GM21786 (cell line): ENCODE measurements around the gene NUMB.

Experiments
- ATAC-seq: cut with Tn5 transposase; IDR thresholded peaks from one replicate; pipeline ENCODE4 v1.9.1; 2021; ENCODE audit not compliant: unreplicated experiment

Gene NUMB

DNA sequence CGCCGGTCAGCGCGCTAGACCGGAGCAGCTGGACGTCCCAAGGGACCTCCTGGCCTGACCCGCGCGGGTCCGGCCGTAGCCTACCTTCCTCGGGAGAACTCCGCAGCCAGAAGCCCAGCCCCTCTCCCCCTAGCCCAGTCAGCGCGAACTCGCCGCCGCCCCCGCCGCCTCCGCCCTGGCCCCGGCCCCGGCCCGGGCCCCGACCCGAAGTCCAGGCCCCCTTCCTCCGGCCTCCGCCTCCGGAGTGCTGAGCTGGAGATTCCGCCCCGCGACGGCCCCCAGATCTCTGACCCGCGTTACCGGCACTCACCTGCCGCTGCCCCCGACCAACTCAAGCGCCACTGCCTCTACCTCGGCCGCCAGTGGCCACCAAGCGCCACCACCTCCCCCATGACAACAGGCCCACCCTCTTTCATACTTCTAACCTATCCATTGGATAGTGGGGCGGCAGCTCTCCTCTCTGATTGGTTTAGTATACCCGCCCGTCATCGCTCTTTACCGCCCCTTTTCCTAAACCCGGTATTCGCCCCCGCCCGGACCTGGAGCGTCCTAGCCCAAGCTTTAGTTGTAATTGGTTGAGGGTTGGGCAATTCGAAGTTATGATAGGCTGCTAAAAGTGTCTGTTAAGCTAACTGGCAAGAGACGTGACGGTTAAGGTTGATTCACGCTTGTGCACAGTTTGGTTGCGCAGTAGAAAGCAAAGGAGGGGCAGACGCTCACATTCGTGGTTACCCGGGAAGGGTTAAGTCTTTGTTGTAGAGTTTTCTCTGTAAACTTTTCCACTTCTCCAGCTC, at the start of gene NUMB:
NUMB (minus strand) TSS at position 364 of the 794 bp plus-strand sequence. CDS start 102,795 bp downstream, outside the sequence.
- peak; percentile 95 for ATAC-seq

DNA sequence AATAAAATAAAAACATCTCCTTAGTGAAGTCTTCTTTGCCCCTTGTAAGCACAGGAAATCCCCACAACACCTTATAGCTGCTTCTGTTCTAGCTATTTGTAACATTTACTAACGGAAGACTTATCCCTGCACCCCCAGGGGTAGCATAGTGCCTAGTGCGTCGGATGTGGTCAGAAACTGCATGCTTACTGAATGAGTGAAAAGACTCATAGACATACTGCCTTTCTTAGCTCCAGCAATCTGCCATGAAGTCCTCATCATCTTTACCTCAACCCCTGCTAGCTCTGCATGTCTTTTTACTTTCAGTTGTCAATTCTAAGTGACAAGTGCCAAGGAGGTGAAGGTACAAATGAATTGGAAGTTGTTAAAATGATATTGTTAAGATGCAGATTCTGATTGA, 45.3 kb upstream of the NUMB start:
- no peak for ATAC-seq

DNA sequence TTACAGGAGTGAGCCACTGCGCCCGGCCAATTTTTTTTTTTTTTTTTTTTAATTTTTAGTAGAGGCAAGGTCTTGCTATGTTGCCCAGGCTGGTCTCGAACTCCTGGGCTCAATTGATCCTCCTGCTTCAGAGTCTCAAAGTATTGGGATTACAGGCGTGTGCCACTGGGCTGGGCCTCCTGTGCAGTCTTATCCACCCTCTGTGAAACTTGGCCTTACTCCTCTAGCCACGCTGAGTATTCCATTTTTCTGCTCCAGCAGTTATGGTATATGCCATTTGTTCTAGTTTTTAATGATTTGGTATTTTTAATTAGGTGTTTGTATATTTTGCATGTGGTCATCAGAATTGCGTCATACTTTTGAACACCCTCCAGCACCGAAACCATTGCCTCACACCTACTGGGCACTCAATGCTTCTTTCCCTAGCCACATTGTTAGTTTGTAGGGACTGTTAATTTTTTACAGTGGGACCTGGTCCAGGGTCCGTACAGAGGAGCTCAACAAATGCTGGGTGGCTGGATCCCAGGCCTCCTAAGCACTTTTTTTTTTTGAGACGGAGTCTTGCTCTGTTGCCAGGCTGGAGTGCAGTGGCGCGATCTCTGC, 43.8 kb upstream of the NUMB start:
- ATAC-seq: no peak

DNA sequence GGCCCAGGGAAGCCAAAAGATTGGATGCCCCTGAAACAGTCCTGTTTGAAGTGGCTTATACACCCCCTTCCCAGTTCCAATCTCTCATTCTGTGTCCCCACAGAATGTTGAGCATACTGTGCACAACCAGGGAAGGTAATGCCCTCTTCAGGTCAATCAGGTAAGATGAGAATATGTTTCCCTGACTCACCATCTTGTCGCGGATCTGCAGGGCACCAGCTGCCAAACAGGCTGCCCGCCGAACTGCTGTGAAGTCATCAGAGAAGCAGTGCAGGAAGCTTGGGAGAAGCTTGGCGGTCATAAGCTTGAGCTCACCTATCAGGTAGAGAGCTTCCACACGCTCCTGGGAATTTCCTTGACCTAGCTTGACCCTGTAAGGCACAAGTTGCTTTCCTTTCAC, 42.0 kb upstream of the NUMB start:
- ATAC-seq: no peak

DNA sequence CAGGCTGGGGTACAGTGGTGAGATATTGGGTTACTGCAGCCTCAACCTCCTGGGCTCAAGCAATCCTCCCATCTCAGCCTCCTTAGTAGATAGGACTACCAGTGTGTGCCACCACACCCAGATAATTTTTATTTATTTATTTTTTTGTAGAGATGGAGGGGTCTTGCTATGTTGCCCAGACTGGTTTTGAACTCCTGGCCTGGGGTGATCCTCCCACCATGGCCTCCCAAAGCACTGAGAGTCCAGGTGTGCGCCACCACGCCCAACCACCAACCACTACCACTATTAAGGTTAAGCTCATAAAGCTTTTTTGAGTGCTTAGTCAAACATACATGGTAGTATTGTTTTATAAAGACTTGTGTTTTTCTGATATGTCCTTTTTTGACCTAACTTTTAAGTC, 36.2 kb upstream of the NUMB start:
- ATAC-seq: no peak

DNA sequence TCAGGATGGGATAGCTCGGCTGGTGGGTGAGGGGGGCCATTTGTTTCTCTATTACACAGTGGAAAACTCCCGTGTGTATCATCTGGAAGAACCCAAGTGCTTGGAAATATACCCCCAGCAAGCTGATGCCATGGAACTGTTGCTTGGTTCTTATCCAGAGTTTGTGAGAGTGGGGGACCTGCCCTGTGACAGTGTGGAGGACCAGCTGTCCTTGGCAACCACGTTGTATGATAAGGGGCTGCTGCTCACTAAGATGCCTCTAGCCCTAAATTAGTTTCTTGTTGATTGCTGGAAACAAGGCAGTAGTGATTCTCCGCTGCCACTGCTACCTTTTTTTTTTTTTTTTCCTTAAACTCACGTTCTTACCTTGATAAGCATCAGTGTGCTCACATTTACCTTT, 34.3 kb upstream of the NUMB start:
- no peak for ATAC-seq

DNA sequence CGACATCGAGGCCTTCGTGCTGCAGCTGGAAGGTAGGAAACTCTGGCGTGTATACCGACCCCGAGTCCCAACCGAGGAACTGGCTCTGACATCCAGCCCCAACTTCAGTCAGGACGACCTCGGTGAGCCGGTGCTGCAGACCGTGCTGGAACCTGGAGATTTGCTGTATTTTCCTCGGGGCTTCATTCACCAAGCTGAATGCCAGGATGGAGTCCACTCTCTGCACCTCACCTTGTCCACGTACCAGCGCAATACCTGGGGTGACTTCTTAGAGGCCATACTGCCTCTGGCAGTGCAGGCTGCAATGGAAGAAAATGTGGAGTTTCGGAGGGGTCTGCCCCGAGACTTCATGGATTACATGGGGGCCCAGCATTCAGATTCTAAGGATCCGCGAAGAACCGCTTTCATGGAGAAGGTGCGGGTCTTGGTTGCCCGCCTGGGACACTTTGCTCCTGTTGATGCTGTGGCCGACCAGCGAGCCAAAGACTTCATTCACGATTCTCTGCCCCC, 33.8 kb upstream of the NUMB start:
- no peak for ATAC-seq

DNA sequence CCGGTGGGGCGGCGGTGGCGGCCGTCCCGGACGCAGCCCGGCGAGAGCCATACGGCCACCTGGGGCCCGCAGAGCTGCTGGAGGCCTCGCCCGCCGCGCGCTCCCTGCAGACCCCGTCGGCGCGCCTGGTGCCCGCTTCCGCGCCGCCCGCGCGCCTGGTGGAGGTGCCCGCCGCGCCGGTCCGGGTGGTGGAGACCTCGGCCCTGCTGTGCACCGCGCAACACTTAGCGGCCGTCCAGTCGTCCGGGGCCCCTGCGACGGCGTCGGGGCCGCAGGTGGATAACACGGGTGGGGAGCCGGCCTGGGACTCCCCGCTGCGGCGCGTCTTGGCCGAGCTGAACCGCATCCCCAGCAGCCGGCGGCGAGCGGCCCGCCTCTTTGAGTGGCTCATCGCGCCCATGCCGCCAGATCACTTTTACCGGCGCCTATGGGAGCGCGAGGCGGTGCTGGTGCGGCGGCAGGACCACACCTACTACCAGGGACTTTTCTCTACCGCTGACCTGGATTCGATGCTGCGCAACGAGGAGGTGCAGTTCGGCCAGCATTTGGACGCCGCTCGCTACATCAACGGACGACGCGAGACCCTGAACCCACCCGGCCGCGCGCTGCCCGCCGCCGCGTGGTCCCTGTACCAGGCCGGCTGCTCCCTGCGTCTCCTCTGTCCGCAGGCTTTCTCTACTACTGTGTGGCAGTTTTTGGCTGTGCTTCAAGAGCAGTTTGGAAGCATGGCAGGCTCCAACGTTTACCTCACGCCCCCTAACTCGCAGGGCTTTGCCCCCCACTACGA, 33.1 kb upstream of the NUMB start:
- peak; percentile 56 for ATAC-seq

DNA sequence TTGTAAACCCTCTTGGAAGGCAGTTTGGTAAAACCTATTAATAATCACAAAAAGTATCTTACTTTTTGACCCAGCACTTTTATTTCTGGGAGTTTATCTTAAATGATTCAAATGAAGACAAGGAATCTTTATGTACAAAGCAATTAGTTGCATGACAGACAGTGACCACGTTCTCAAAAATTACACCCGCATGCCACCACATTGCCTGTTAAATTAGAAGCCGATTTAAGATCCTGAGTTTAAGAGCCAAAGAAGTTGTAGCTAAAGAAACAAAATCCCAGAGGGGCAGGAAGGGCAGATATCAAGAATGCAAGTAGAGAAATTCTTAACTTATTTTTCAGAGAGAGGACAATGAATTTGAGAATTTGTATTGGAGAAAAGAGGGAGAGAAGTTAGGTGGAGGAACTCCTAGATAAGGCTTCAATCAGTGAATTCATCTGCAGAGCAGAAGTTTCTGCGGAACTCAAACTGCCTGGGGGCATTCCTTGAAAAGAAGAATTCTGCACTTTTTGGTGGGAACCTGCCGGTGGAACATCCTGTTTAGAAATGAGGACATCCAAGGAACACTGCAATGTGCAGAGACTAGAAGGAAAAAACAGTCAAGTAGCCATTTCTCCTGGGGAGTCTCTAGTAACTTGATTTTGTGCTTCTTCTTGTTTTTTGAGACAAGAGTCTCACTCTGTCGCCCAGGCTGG, 31.3 kb upstream of the NUMB start:
- ATAC-seq: no peak

DNA sequence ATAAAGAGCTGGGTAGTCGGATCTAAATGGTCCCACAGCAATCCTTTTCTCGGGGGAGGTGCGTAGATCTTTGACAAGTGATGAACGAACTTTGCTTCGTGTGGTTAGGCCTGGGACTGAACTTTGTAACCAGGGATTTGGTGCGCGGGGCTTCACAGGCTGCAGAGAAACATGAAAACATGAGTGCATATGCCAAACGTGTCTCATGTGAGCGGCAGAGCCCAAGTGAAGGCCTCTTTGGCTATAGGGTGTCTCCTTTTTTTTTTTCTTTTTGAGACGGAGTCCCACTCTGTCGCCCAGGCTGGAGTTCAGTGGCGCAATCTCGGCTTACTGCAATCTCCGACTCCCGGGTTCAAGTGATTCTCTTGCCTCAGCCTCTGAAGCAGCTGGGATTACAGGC, 20.3 kb upstream of the NUMB start:
- no peak for ATAC-seq

DNA sequence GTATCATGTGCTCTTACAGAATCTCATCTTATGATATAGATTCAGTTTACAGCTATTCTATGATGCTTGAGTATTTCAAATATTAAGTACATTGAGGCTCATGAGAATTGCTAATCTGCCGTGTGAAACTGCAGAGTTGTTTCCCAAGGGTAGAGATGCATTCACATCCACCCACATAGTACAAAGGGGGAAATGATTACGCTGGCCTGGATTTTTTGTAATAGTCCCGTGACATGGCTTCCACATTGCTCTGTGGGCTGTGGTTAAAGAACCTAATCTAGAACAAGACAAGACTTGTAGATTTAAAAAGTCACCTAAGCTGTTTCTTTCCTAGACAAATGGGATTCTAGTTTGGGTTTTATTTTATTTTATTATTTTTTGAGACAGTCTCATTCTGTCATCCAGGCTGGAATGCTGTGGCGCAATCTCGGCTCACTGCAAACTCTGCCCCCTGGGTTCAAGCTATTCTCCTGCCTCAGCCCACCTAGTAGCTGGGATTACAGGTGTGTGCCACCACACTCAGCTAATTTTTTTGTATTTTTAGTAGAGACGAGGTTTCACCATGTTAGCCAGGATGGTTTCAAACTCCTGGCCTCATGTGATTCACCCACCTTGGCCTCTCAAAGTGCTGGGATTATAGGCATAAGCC, 19.4 kb upstream of the NUMB start:
- no peak for ATAC-seq

DNA sequence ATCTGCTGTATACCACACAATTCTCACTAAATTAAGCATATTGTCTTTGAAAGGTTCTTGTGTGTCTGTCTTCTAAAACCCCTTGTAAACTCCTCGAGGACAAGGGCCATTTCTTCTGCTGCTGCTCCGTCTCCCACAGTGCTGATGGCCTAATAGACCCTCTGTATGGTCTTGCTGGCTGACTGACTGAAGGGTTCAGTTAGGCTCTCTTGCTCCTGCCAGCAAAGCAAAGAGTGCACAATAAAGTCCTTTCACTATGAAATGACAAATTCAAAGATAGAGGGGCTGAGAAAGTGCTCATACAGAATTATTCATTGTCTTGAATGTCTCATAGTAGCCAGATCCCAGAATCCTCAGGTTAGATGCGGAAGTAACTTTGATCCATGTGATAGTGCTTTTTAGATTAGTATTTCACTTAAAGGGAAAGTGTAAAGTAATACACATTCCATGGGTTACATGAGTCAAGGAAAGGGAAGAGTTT, 18.1 kb upstream of the NUMB start:
- no peak for ATAC-seq

DNA sequence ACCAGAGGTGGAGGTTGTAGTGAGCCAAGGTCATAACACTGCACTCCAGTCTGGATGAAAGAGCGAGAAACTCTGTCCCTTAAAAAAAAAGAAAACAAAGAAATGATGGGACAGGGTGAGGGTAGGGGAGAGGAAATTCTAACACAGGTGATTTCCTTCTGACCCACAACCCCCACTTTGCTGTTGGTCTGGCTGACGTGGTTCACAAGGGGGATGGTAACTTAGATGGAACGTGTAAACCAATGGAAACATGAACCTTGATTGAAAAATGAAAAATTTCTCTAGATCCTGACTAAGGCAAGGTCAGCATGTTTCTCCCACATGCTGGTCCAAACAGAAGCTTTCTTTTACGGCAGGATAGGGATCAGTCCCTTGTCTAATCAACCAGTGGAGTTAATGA, 16.6 kb upstream of the NUMB start:
- ATAC-seq: no peak

DNA sequence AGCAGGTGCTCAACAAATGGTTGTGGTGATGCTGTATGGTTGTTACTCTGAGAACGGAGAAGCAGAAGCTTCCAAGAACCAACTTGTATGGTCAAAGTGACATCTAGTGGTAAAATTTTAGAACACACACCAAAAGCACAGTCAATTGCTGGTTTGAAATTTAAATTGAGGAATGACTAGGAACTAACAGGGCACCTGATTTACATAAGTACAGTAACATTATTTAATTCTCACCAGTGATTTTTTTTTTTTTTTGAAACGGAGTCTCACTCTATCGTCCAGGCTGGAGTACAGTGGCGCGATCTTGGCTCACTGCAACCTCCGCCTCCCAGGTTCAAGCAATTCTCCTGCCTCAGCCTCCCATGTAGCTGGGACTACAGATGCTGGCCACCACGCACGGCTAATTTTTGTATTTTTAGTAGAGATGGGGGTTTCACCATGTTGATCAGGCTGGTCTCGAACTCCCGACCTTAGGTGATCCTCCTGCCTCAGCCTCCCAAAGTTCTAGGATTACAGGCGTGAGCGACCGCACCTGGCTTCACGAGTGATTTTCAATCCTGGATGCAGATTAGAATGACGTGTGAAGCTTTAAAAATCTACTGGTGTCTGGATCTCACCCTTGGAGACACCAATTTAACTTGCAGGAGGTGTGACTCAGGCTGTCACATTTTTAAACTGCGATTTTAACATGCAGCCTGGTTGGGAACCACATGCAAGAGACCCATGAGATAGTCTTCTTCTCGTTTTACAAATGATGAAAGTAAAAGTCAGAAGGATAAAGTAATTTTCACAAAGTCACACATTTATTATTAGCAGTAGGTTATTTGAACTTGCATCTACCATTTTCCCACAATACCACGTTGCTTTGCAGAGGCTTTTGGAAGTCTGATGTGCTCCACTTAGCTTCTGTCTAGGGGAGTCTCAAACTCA, 14.1 kb upstream of the NUMB start:
- ATAC-seq: no peak

DNA sequence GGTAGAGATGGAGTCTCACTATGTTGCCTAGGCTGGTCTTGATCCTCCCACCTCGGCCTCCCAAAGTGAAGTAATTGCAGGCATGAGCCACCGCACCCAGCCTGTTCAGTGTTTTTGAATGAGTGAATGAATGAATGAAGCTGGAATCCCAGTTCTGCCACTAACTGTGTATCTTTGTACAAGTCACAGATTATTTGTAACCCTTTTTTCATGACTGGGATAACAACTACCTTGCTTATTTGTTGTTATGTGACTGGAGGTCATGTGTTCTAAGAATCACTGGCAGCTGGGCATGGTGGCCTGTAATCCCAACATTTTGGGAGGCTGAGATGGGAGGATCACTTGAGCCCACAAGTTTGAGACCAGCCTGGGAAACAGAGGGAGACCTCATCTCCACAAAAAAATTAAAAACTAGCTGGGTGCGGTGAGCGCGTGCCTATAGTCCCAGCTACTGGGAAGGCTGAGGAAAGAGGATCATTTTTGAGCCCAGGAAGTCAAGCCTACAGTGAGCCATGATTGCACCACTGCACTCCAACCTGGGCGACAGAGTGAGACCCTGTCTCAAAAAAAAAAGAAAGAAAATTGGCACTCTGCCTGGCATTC, 13.3 kb upstream of the NUMB start:
- ATAC-seq: no peak

DNA sequence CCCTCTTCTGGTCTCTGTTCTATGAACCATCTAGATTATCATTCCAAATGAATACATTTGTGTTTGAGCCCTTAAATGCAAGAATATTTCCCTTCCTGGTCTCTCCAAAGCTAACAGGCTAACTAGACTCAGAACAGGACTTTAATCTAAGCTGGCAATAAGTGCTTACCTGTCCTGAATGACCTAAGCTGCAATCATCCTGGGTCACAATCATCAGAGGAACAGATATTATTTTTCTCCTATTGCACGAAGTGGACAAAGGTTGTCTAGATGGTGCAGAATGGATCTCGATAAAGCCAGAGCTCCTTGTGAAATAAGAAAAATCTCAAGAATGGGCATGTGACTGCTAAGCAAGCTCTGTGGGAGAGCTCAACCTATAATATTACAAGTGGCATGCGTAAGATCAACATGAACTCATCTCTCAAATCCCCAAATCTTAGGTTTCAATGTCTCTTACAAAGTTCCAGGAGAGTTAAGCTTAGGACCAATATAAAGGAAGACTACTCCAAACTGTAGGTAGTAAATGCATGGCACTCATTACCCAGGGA, 10.6 kb upstream of the NUMB start:
- ATAC-seq: no peak

DNA sequence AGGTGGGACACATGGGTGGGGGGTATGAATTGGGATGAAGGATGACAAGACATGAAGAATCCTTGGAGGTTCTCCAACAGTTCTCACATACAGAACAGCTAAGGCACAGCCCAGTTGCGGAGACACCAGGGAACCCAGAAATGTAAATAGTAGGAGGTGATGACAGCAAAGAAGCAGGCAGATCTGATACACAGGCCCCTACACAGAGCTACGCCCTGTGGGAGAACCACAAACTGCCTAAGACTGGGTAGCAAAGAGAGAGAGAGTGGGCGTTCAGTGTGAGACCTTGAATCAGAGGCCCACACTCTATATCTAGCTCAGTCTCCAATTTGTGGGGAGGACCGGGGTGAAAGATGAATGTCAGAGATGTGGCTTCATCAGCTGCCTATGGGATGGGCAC, 9.5 kb upstream of the NUMB start:
- no peak for ATAC-seq

DNA sequence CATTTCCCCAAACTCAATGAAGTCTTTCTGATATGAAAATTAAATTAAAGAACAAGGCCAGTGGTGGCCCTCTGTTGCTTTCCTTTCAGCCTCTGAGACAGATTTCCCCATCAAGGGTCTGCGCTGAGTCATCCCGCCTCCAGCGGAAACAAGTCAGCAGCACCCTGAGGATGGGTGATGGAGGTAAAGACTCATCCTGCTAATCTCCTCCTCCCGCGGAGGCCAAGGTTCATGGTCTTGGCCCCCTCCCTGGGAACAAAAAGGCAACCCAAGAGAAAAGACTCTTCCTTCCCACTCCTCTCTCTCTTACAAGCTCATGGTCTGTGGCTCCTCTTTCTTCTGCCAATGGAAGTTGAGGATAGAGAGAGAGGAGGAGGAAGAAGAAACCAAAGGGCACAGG, 9.0 kb upstream of the NUMB start:
- ATAC-seq: no peak

DNA sequence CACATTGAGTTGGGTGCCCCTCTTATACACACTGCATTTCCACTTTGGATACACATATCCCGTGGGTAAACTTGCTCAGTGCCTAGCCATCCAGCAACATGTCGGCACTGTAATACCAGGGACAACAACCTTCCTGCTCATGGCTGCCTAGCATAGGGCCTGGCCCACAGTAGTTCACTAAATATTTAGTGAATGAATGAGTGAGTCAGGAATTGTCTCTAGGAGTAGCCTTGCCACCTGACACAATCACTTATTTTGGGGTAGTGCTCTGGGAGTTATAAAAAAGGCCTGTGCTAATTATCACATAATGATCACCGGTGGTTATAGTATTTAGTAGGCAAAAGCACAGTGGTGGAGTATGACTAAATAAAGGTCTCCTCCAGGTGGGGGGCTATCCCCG, 8.5 kb upstream of the NUMB start:
- ATAC-seq: no peak
